Tibial nerve (tissue), 4 donors: ENCODE measurements around the gene PTGR1.

Source experiments
- CTCF ChIP-seq, 5 experiments: fragments of 200-600 bp in 3 of 5; fragments of 450-650 bp in 2 of 5; sonication (generic) in 3 of 5; IDR thresholded peaks; one replicate each; pipeline ENCODE4 v1.5.1; 2016 to 2019; ENCODE audit warnings: antibody characterized with exemption in 5 of 5, mild to moderate bottlenecking in 3 of 5, moderate library complexity in 2 of 5
- EP300 ChIP-seq, 2 donors: sonication (generic); formaldehyde crosslinking; IDR thresholded peaks; one replicate each; pipeline ENCODE4 v1.6.1; 2017; ENCODE audit warnings: antibody characterized with exemption in 2 of 2, mild to moderate bottlenecking in 1 of 2

- TF ChIP-seq EP300 (IDR thresholded peaks at IDR 0.05) (no peak), CTCF (IDR thresholded peaks at IDR 0.05) (no peak)
Measured at GRCh38 chr9:111648066-111648465, 48.6 kb upstream of the PTGR1 start.
